H9 (cell line): Measurements from ENCODE around the gene NXPH4. TPM values are rescaled to one million over a fixed set of nuclear protein-coding genes. Genes with fewer than 3 reads are reported as not detected.

ENCODE experiments used
- DNase-seq: peaks from one replicate; pipeline ENCODE4 v3.0.0-alpha.2; 2017
- H2AFZ ChIP-seq: one replicate; pipeline ENCODE4 v1.6.1; 2013; ENCODE audit warnings: mild to moderate bottlenecking, low read length, control low read depth, moderate library complexity
- H2AK5ac ChIP-seq: 2 replicates; pipeline ENCODE4 v1.6.1; 2013; ENCODE audit warnings: low read length, control low read depth, mixed read lengths; ENCODE audit not compliant: insufficient read length
- H2BK120ac ChIP-seq: one replicate; pipeline ENCODE4 v1.6.1; 2013; ENCODE audit warnings: low read depth, mild to moderate bottlenecking, low read length, control low read depth, inconsistent platforms; ENCODE audit not compliant: poor library complexity, severe bottlenecking
- H2BK12ac ChIP-seq: 2 replicates; pipeline ENCODE4 v1.6.1; 2013; ENCODE audit warnings: low read length, control low read depth, mixed read lengths, low read depth; ENCODE audit not compliant: insufficient read length
- H2BK15ac ChIP-seq: 2 replicates; pipeline ENCODE4 v1.6.1; 2013; ENCODE audit warnings: low read depth, low read length, control low read depth
- H2BK20ac ChIP-seq: one replicate; pipeline ENCODE4 v1.6.1; 2013; ENCODE audit warnings: low read depth, mild to moderate bottlenecking, low read length, control low read depth, inconsistent platforms; ENCODE audit not compliant: poor library complexity, severe bottlenecking
- H2BK5ac ChIP-seq: 2 replicates; pipeline ENCODE4 v1.6.1; 2013; ENCODE audit warnings: low read length, control low read depth, mixed read lengths; ENCODE audit not compliant: insufficient read length
- H3K14ac ChIP-seq: 2 replicates; pipeline ENCODE4 v1.6.1; 2013; ENCODE audit warnings: low read length, control low read depth; ENCODE audit not compliant: insufficient read depth
- H3K18ac ChIP-seq: 2 replicates; pipeline ENCODE4 v1.6.1; 2013; ENCODE audit warnings: low read depth, mild to moderate bottlenecking, mixed read lengths, low read length, control low read depth; ENCODE audit not compliant: insufficient read length
- H3K23ac ChIP-seq: 2 replicates; pipeline ENCODE4 v1.6.1; 2013; ENCODE audit warnings: low read length, control low read depth, mixed read lengths, low read depth; ENCODE audit not compliant: insufficient read length
- H3K23me2 ChIP-seq: 2 replicates; pipeline ENCODE4 v1.6.1; 2013; ENCODE audit warnings: low read depth, mild to moderate bottlenecking, mixed read lengths, low read length, control low read depth; ENCODE audit not compliant: insufficient read length, poor library complexity, severe bottlenecking
- H3K27ac ChIP-seq: 2 replicates; pipeline ENCODE4 v1.5.1; 2013; ENCODE audit warnings: low read length, control low read depth, mixed read lengths, low read depth; ENCODE audit not compliant: insufficient read length
- H3K27me3 ChIP-seq: 2 replicates; pipeline ENCODE4 v1.6.1; 2013; ENCODE audit warnings: low read length, control low read depth, inconsistent platforms; ENCODE audit not compliant: insufficient read depth
- H3K4ac ChIP-seq: 2 replicates; pipeline ENCODE4 v1.6.1; 2013; ENCODE audit warnings: low read depth, mild to moderate bottlenecking, control low read depth, inconsistent platforms, low read length, moderate library complexity
- H3K4me1 ChIP-seq: 2 replicates; pipeline ENCODE4 v1.6.1; 2013; ENCODE audit warnings: low read length, control low read depth, inconsistent platforms; ENCODE audit not compliant: insufficient read depth
- H3K4me2 ChIP-seq: 2 replicates; pipeline ENCODE4 v1.6.1; 2013; ENCODE audit warnings: low read length, control low read depth, mixed read lengths; ENCODE audit not compliant: insufficient read length, insufficient read depth
- H3K56ac ChIP-seq: 2 replicates; pipeline ENCODE4 v1.6.1; 2013; ENCODE audit warnings: low read depth, mild to moderate bottlenecking, mixed read lengths, low read length, control low read depth; ENCODE audit not compliant: insufficient read length
- H3K79me1 ChIP-seq: 2 replicates; pipeline ENCODE4 v1.6.1; 2013; ENCODE audit warnings: low read depth, mild to moderate bottlenecking, moderate library complexity, low read length, control low read depth, inconsistent platforms; ENCODE audit not compliant: insufficient read depth, poor library complexity, severe bottlenecking
- H3K79me2 ChIP-seq: 2 replicates; pipeline ENCODE4 v1.6.1; 2013; ENCODE audit warnings: low read length, control low read depth, inconsistent platforms; ENCODE audit not compliant: insufficient read depth
- H3K9ac ChIP-seq: 2 replicates; pipeline ENCODE4 v1.6.1; 2013; ENCODE audit warnings: low read length, control low read depth, mixed read lengths; ENCODE audit not compliant: insufficient read length; ENCODE audit errors: extremely low read depth
- H3K9me3 ChIP-seq: one replicate; pipeline ENCODE4 v1.6.1; 2013; ENCODE audit warnings: low read depth, low read length, inconsistent platforms; ENCODE audit not compliant: control insufficient read depth
- H3T11ph ChIP-seq: one replicate; pipeline ENCODE4 v1.6.1; 2013; ENCODE audit warnings: mild to moderate bottlenecking, low read length, control low read depth, inconsistent platforms
- H4K20me1 ChIP-seq: one replicate; pipeline ENCODE4 v1.6.1; 2013; ENCODE audit not compliant: control insufficient read depth, insufficient read length, insufficient read depth
- H4K5ac ChIP-seq: 2 replicates; pipeline ENCODE4 v1.6.1; 2013; ENCODE audit warnings: low read depth, mild to moderate bottlenecking, mixed read lengths, low read length, control low read depth; ENCODE audit not compliant: insufficient read length
- H4K8ac ChIP-seq: replicated peaks from 2 replicates; pipeline ENCODE4 v1.6.1; 2013; ENCODE audit warnings: low read length, control low read depth, mixed read lengths, low read depth; ENCODE audit not compliant: insufficient read length
- H4K91ac ChIP-seq: 2 replicates; pipeline ENCODE4 v1.6.1; 2013; ENCODE audit warnings: low read depth, mild to moderate bottlenecking, moderate library complexity, mixed read lengths, low read length, control low read depth; ENCODE audit not compliant: insufficient read length
- H3K27ac Mint-ChIP-seq, 3 experiments: 2 replicates in 2 of 3; 3 replicates in 1 of 3; pipeline ENCODE4 v1.8.0; 2020 to 2021; ENCODE audit warnings: mixed read lengths in 3 of 3, mild to moderate bottlenecking in 1 of 3, moderate library complexity in 1 of 3
- H3K27me3 Mint-ChIP-seq: 2 replicates; pipeline ENCODE4 v1.8.0; 2021; ENCODE audit warnings: low read depth, mild to moderate bottlenecking, moderate library complexity, mixed read lengths
- H3K36me3 Mint-ChIP-seq, 3 experiments: 2 replicates in 2 of 3; 3 replicates in 1 of 3; pipeline ENCODE4 v1.8.0; 2020 to 2021; ENCODE audit warnings: low read depth in 3 of 3, mixed read lengths in 3 of 3; ENCODE audit not compliant: insufficient read depth in 1 of 3
- H3K4me1 Mint-ChIP-seq, 2 experiments: 2 replicates each; pipeline ENCODE4 v1.8.0; 2020; ENCODE audit warnings: mixed read lengths in 2 of 2
- H3K4me3 Mint-ChIP-seq, 2 experiments: 2 replicates in 1 of 2; 3 replicates in 1 of 2; pipeline ENCODE4 v1.8.0; 2020 to 2021; ENCODE audit warnings: mild to moderate bottlenecking in 2 of 2, mixed read lengths in 2 of 2, moderate library complexity in 1 of 2
- H3K9me3 Mint-ChIP-seq, 2 experiments: 2 replicates in 1 of 2; 3 replicates in 1 of 2; pipeline ENCODE4 v1.8.0; 2020; ENCODE audit warnings: mild to moderate bottlenecking in 2 of 2, mixed read lengths in 2 of 2, moderate library complexity in 1 of 2
- WGBS: extraction: QIAGEN DNeasy Blood & Tissue Kit; methylation state at CpG from one replicate; pipeline ENCODE4 v1.1.7; 2013; ENCODE audit warnings: missing lambda C conversion rate, low lambda C conversion rate, mixed read lengths; ENCODE audit not compliant: insufficient read length; ENCODE audit errors: extremely low coverage; 5-methylcytosine and 5-hydroxymethylcytosine counted together
- total RNA-seq: library from RNA; stranded (reverse); gene quantifications from 2 replicates; pipeline ENCODE4 v1.2.1, GENCODE V29; 2021
- TF ChIP-seq, protein P1 (sequence below): fragments of 200-600 bp; sonication (generic); conservative IDR thresholded peaks from 3 replicates; pipeline ENCODE4 v1.8.0; 2021; ENCODE audit warnings: antibody characterized with exemption, mild to moderate bottlenecking

NXPH4 gene
- total RNA-seq, 1 experiment from 2014 or later: 2.1 TPM

DNA sequence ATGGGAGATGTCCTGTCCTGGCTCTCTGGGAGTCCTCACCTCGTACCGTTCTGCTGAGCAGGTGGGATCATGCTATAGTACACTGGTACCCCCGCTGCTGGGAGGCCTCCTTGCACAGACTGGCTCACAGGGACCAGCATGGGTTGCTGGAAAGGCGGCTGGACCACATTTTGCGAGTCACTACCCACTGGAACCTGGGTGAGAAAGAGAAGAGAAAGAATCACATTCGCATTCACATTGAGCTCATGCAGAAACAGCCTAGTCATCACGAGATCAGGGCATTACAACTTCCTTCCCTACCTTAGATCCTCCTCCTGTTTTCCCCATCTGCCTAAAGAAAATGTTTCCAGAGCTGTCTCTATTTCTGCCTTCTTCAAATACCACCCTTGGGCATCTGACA is 51.7 kb downstream of the NXPH4 start:
- TF ChIP-seq, protein P1, sequence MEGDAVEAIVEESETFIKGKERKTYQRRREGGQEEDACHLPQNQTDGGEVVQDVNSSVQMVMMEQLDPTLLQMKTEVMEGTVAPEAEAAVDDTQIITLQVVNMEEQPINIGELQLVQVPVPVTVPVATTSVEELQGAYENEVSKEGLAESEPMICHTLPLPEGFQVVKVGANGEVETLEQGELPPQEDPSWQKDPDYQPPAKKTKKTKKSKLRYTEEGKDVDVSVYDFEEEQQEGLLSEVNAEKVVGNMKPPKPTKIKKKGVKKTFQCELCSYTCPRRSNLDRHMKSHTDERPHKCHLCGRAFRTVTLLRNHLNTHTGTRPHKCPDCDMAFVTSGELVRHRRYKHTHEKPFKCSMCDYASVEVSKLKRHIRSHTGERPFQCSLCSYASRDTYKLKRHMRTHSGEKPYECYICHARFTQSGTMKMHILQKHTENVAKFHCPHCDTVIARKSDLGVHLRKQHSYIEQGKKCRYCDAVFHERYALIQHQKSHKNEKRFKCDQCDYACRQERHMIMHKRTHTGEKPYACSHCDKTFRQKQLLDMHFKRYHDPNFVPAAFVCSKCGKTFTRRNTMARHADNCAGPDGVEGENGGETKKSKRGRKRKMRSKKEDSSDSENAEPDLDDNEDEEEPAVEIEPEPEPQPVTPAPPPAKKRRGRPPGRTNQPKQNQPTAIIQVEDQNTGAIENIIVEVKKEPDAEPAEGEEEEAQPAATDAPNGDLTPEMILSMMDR: no peak
- Histone ChIP-seq H3K4me1 (no peaks in the 10 kb centered on the region), H4K8ac (no peak overlapping the region), H3K18ac (no peak overlapping the region), H3K79me2 (no peaks in the 10 kb centered on the region), H3K56ac (no peak overlapping the region), H4K5ac (no peak overlapping the region), H4K91ac (no peak overlapping the region), H3T11ph (no peak overlapping the region), H3K27ac (no peak overlapping the region), H2BK15ac (no peak overlapping the region), H3K27me3 (no peaks in the 10 kb centered on the region), H2BK20ac (no peak overlapping the region), H2BK5ac (no peak overlapping the region), H3K14ac (no peak overlapping the region), H4K20me1 (no peaks in the 10 kb centered on the region), H3K9ac (no peak overlapping the region), H2BK120ac (no peak overlapping the region), H3K4me2 (no peak overlapping the region), H2AK5ac (no peak overlapping the region), H3K9me3 (no peaks in the 10 kb centered on the region), H2BK12ac (no peak overlapping the region), H3K4ac (no peak overlapping the region), H3K79me1 (no peaks in the 10 kb centered on the region), H2AFZ (no peak overlapping the region), H3K23me2 (no peaks in the 10 kb centered on the region), H3K23ac (no peak overlapping the region)
- peaks cover 0 to 4% of the 10 kb centered on the region in 2 experiments; a peak in 1 of 4 replicates for H3K4me1 Mint-ChIP-seq
- peak overlapping the region in 1 of 3 experiments; percentile 6; a peak in 1 of 7 replicates for H3K27ac Mint-ChIP-seq
- peaks cover 5 to 56% (median 41%) of the 10 kb centered on the region in 3 experiments; a peak in 6 of 7 replicates for H3K36me3 Mint-ChIP-seq
- DNase-seq: no peak
- WGBS: no CpG with 5 or more reads among the region's 7 CpGs
- H3K27me3 Mint-ChIP-seq: no peaks in the 10 kb centered on the region
- no peaks in the 10 kb centered on the region for H3K9me3 Mint-ChIP-seq
- no peak overlapping the region for H3K4me3 Mint-ChIP-seq
